H1 (cell line): Measurements from ENCODE around the gene SLC9B2.

Experiments
- EP300 ChIP-seq, 2 experiments: IDR thresholded peaks; 1 replicate in 1 of 2; 2 replicates in 1 of 2; pipeline ENCODE4 v1.6.1; 2011 to 2012; ENCODE audit warnings: low read depth in 2 of 2, low read length in 2 of 2, mild to moderate bottlenecking in 2 of 2, borderline replicate concordance in 1 of 2, inconsistent platforms in 1 of 2, moderate library complexity in 1 of 2
- EZH2 ChIP-seq: fragments of 200-600 bp; sonication (generic); IDR thresholded peaks from 2 replicates; pipeline ENCODE4 v1.7.1; 2012; ENCODE audit warnings: low read depth, mild to moderate bottlenecking, moderate library complexity, low read length, inconsistent platforms; ENCODE audit not compliant: severe bottlenecking
- HDAC6 ChIP-seq: IDR thresholded peaks from one replicate; pipeline ENCODE4 v1.7.1; 2012; ENCODE audit warnings: low read depth, mild to moderate bottlenecking, inconsistent platforms, low read length, moderate library complexity
- JUND ChIP-seq: IDR thresholded peaks from 2 replicates; pipeline ENCODE4 v1.6.1; 2011; ENCODE audit warnings: mild to moderate bottlenecking, improper control_type of control experiment, low read length
- KDM1A ChIP-seq: fragments of 200-600, 300-600 bp; sonication (generic); IDR thresholded peaks from 2 replicates; pipeline ENCODE4 v1.7.1; 2016; ENCODE audit warnings: mild to moderate bottlenecking, low read length, borderline replicate concordance
- POLR2AphosphoS5 ChIP-seq: IDR thresholded peaks from 2 replicates; pipeline ENCODE4 v1.6.1; 2011; ENCODE audit warnings: low read depth, low read length
- RAD21 ChIP-seq, 2 experiments: IDR thresholded peaks in 1 of 2; conservative IDR thresholded peaks in 1 of 2; 2 replicates each; pipeline ENCODE4 v1.6.1; 2011; ENCODE audit warnings: low read depth in 2 of 2, low read length in 2 of 2, improper control_type of control experiment in 1 of 2, inconsistent platforms in 1 of 2, mild to moderate bottlenecking in 1 of 2, moderate library complexity in 1 of 2
- SP1 ChIP-seq: IDR thresholded peaks from 2 replicates; pipeline ENCODE4 v1.6.1; 2011; ENCODE audit warnings: low read depth, low read length
- TAF1 ChIP-seq: IDR thresholded peaks from 2 replicates; pipeline ENCODE4 v1.6.1; 2011; ENCODE audit warnings: mild to moderate bottlenecking, low read depth, low read length
- TCF12 ChIP-seq: IDR thresholded peaks from 2 replicates; pipeline ENCODE4 v1.6.1; 2011; ENCODE audit warnings: low read depth, mild to moderate bottlenecking, low read length
- TF ChIP-seq, protein P1 (sequence below), 3 experiments: IDR thresholded peaks; 1 replicate in 2 of 3; 2 replicates in 1 of 3; pipeline versions ENCODE4 v1.5.1 to v1.6.1; 2011; ENCODE audit warnings: low read length in 3 of 3, mild to moderate bottlenecking in 3 of 3, inconsistent platforms in 2 of 3, low read depth in 1 of 3, moderate library complexity in 1 of 3; ENCODE audit not compliant: insufficient read depth in 1 of 3; ENCODE audit errors: control extremely low read depth in 1 of 3
- TF ChIP-seq, protein P2 (sequence below): IDR thresholded peaks from 2 replicates; pipeline ENCODE4 v1.6.1; 2012; ENCODE audit warnings: low read length, inconsistent platforms

DNA sequence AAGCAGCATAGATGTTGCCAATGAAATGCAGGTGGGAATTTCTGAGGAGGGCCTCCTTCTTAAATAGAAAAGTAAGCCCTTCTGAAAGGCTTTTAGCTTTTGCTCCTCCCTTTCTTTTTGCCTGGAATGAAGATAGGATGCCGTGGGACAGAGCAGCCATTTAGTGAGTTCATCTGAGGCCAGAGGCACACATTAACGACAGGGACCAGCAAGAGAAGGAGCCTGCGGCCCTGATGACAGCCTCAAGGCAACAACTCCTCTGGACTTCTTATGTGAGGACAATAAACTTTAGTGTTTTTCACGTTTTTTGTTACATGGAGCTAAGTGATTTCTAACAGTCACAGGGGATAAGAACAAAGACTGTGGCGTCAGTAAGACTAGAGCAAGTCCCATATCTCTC, 24.1 kb upstream of the SLC9B2 start:
- TF ChIP-seq, protein P1, sequence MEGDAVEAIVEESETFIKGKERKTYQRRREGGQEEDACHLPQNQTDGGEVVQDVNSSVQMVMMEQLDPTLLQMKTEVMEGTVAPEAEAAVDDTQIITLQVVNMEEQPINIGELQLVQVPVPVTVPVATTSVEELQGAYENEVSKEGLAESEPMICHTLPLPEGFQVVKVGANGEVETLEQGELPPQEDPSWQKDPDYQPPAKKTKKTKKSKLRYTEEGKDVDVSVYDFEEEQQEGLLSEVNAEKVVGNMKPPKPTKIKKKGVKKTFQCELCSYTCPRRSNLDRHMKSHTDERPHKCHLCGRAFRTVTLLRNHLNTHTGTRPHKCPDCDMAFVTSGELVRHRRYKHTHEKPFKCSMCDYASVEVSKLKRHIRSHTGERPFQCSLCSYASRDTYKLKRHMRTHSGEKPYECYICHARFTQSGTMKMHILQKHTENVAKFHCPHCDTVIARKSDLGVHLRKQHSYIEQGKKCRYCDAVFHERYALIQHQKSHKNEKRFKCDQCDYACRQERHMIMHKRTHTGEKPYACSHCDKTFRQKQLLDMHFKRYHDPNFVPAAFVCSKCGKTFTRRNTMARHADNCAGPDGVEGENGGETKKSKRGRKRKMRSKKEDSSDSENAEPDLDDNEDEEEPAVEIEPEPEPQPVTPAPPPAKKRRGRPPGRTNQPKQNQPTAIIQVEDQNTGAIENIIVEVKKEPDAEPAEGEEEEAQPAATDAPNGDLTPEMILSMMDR (IDR thresholded peaks at IDR 0.05; ENCODE audit: control extremely low read depth in 1 of 3, insufficient read depth in 1 of 3, low read depth in 1 of 3, low read length in 3 of 3): no peak
- TF ChIP-seq KDM1A (no peak), EZH2 (no peak), TAF1 (no peak), RAD21 (IDR thresholded peaks at IDR 0.05 in 1 of 2, conservative IDR thresholded peaks at IDR 0.05 in 1 of 2; ENCODE audit: low read depth in 2 of 2, low read length in 2 of 2) (no peak), EP300 (IDR thresholded peaks at IDR 0.05; ENCODE audit: borderline replicate concordance in 1 of 2, low read depth in 2 of 2, low read length in 2 of 2) (no peak), TCF12 (no peak), JUND (no peak), HDAC6 (no peak), SP1 (no peak), POLR2AphosphoS5 (no peak)
- TF ChIP-seq, protein P2, sequence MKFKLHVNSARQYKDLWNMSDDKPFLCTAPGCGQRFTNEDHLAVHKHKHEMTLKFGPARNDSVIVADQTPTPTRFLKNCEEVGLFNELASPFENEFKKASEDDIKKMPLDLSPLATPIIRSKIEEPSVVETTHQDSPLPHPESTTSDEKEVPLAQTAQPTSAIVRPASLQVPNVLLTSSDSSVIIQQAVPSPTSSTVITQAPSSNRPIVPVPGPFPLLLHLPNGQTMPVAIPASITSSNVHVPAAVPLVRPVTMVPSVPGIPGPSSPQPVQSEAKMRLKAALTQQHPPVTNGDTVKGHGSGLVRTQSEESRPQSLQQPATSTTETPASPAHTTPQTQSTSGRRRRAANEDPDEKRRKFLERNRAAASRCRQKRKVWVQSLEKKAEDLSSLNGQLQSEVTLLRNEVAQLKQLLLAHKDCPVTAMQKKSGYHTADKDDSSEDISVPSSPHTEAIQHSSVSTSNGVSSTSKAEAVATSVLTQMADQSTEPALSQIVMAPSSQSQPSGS: no peak
